Measurements from ENCODE around the gene MVK. TPM values are rescaled to one million over a fixed set of nuclear protein-coding genes. Genes with fewer than 3 reads are reported as not detected.

MVK gene
- total and polyA plus RNA-seq, 2 donors (not counting 1 experiment from before 2014, with no cell fraction given): 18.8 to 22.1 TPM

DNA sequence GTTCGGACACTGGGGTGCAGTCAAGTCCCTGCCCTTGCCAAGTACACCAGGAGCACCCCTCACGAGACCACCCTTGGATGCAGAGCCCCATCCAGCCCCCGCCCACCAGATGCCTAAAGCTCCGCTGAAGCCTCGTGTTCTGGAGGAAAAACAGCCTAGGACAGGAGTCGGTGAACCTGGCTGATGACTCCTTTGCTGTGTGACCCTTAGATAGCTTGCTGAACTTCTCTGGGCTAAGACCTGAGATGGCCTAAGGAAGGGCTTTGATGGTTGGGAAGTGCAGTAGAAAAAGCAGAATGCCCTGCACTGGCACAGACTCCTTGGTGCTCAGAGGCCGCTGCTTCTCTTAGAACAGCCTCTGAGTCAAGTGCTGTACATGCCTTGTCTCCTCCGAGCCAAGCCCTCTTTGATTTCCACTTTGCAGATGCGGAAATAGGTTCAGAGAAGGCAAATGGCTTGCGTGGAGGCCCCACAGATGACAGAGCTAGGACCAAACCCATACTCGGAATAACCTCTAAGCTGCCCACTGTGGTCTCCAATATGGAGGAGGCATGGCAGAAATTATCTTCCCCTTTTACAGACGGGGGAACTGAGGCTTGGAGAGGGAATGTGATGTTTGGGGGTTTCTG, 52.3 kb downstream of the MVK start:
- Histone ChIP-seq H2AFZ (ENCODE audit: low read length) (no peak overlapping the region), H3K4me3 (replicated peaks in 1 of 4; ENCODE audit: control extremely low read depth in 1 of 4, insufficient read depth in 1 of 4, low read depth in 3 of 4, low read length in 4 of 4) (no peak overlapping the region), H3K9me3 (ENCODE audit: control insufficient read depth, insufficient read depth, low read depth, low read length) (no peaks in the 10 kb centered on the region), H3K4me1 (ENCODE audit: control insufficient read depth, extremely low read depth, insufficient read depth, low read length) (no peaks in the 10 kb centered on the region), H3K27ac (ENCODE audit: insufficient read depth, low read length) (no peak overlapping the region), H3K9ac (ENCODE audit: insufficient read depth, low read length) (no peak overlapping the region), H4K20me1 (ENCODE audit: control insufficient read depth, extremely low read depth, insufficient read depth, low read length) (no peaks in the 10 kb centered on the region), H3K36me3 (ENCODE audit: control insufficient read depth, insufficient read depth, low read length) (no peaks in the 10 kb centered on the region), H3K4me2 (ENCODE audit: extremely low read depth, insufficient read depth, low read length) (no peak overlapping the region), H3K79me2 (ENCODE audit: control insufficient read depth, insufficient read depth, low read length) (no peaks in the 10 kb centered on the region), H3K27me3 (ENCODE audit: control insufficient read depth, insufficient read depth, low read length) (peaks cover 2% of the 10 kb centered on the region)
- DNase-seq (ENCODE audit: low read depth in 2 of 2): no peak
- TF ChIP-seq, protein P1, sequence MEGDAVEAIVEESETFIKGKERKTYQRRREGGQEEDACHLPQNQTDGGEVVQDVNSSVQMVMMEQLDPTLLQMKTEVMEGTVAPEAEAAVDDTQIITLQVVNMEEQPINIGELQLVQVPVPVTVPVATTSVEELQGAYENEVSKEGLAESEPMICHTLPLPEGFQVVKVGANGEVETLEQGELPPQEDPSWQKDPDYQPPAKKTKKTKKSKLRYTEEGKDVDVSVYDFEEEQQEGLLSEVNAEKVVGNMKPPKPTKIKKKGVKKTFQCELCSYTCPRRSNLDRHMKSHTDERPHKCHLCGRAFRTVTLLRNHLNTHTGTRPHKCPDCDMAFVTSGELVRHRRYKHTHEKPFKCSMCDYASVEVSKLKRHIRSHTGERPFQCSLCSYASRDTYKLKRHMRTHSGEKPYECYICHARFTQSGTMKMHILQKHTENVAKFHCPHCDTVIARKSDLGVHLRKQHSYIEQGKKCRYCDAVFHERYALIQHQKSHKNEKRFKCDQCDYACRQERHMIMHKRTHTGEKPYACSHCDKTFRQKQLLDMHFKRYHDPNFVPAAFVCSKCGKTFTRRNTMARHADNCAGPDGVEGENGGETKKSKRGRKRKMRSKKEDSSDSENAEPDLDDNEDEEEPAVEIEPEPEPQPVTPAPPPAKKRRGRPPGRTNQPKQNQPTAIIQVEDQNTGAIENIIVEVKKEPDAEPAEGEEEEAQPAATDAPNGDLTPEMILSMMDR (conservative IDR thresholded peaks at IDR 0.05 in 1 of 2, IDR thresholded peaks at IDR 0.05 in 1 of 2; ENCODE audit: low read depth in 1 of 2, low read length in 2 of 2): no peak
- TF ChIP-seq EZH2 (IDR thresholded peaks at IDR 0.05; ENCODE audit: low read length, missing control alignments): no peak

DNA sequence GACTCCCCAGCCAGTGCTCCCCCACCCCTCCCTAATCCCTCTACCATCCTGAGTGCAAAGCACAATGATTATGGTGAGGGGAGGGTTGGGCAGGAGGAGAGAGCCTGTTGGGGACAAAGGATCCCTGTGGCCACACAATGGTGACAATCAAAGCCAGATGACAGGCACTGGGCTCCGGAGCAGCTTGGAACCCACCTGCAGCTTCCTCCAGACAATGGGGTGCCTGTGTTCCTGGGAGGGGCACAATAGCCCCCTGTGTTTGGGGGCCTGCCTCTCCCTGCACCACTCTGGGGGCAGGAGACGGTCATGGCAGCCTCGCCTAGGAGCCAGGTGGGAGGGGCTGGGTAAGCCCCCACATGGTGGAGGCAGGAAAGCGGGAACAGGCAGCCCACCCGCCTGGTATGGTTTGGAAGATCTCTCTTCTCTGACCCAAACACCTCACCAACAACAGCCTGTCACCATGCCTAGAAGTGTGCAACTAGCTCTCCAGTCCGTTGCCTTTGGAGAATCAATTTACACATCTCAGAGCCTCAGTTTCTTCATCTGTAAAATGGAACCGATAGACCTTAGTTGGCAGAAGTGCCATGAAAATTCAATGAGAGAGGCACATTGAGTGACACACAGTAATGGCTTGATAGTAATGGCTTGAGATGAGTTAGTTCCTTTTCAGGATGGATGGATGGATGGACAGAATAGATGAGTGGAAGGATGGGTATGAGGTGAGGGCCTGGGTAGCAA, 53.0 kb downstream of the MVK start:
- Histone ChIP-seq H3K79me2 (ENCODE audit: control insufficient read depth, insufficient read depth, low read length) (no peaks in the 10 kb centered on the region), H3K27me3 (ENCODE audit: control insufficient read depth, insufficient read depth, low read length) (peaks cover 2% of the 10 kb centered on the region), H3K4me2 (ENCODE audit: extremely low read depth, insufficient read depth, low read length) (no peak overlapping the region), H3K9ac (ENCODE audit: insufficient read depth, low read length) (no peak overlapping the region), H3K4me3 (replicated peaks in 1 of 4; ENCODE audit: control extremely low read depth in 1 of 4, insufficient read depth in 1 of 4, low read depth in 3 of 4, low read length in 4 of 4) (no peak overlapping the region), H3K4me1 (ENCODE audit: control insufficient read depth, extremely low read depth, insufficient read depth, low read length) (no peaks in the 10 kb centered on the region), H3K36me3 (ENCODE audit: control insufficient read depth, insufficient read depth, low read length) (no peaks in the 10 kb centered on the region), H3K9me3 (ENCODE audit: control insufficient read depth, insufficient read depth, low read depth, low read length) (no peaks in the 10 kb centered on the region), H4K20me1 (ENCODE audit: control insufficient read depth, extremely low read depth, insufficient read depth, low read length) (no peaks in the 10 kb centered on the region), H2AFZ (ENCODE audit: low read length) (no peak overlapping the region), H3K27ac (ENCODE audit: insufficient read depth, low read length) (no peak overlapping the region)
- no peak for TF ChIP-seq EZH2 (IDR thresholded peaks at IDR 0.05; ENCODE audit: low read length, missing control alignments)
- TF ChIP-seq, protein P1 (conservative IDR thresholded peaks at IDR 0.05 in 1 of 2, IDR thresholded peaks at IDR 0.05 in 1 of 2; ENCODE audit: low read depth in 1 of 2, low read length in 2 of 2): no peak
- no peak for DNase-seq (ENCODE audit: low read depth in 2 of 2)

DNA sequence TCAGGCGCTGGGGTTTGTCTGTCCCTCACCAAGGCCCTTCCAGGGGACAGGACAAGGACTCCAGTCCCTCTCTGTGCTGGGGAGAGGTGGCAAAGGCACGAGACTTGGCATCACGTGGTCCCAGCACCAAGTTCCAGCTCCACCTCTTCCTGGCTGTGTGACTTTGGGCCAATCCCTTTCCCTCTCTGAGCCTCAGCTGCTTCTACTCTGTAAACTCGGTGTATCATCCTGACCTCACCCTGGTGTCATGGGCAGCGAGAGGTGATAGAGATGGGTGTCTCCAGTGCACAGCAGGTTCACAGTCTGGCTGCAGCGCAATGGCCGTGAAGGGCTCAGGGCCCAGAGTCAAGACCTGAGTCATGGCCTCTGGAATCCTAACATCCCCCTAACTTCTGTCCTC, 54.0 kb downstream of the MVK start:
- H3K36me3 ChIP-seq (ENCODE audit: control insufficient read depth, insufficient read depth, low read length): no peaks in the 10 kb centered on the region
- no peaks in the 10 kb centered on the region for H3K4me1 ChIP-seq (ENCODE audit: control insufficient read depth, extremely low read depth, insufficient read depth, low read length)
- H2AFZ ChIP-seq (ENCODE audit: low read length): no peak overlapping the region
- H3K27me3 ChIP-seq (ENCODE audit: control insufficient read depth, insufficient read depth, low read length): peaks cover 2% of the 10 kb centered on the region
- no peak overlapping the region for H3K9ac ChIP-seq (ENCODE audit: insufficient read depth, low read length)
- H3K79me2 ChIP-seq (ENCODE audit: control insufficient read depth, insufficient read depth, low read length): no peaks in the 10 kb centered on the region
- H3K4me3 ChIP-seq (replicated peaks in 1 of 4; ENCODE audit: control extremely low read depth in 1 of 4, insufficient read depth in 1 of 4, low read depth in 3 of 4, low read length in 4 of 4): no peak overlapping the region
- no peak for DNase-seq (ENCODE audit: low read depth in 2 of 2)
- H3K9me3 ChIP-seq (ENCODE audit: control insufficient read depth, insufficient read depth, low read depth, low read length): no peaks in the 10 kb centered on the region
- H3K4me2 ChIP-seq (ENCODE audit: extremely low read depth, insufficient read depth, low read length): no peak overlapping the region
- no peak overlapping the region for H3K27ac ChIP-seq (ENCODE audit: insufficient read depth, low read length)
- H4K20me1 ChIP-seq (ENCODE audit: control insufficient read depth, extremely low read depth, insufficient read depth, low read length): no peaks in the 10 kb centered on the region
- TF ChIP-seq, protein P1 (conservative IDR thresholded peaks at IDR 0.05 in 1 of 2, IDR thresholded peaks at IDR 0.05 in 1 of 2; ENCODE audit: low read depth in 1 of 2, low read length in 2 of 2): no peak

Data from fibroblast of lung (primary cell).